ENCODE data around the gene TM7SF2. TPM values are rescaled to one million over a fixed set of nuclear protein-coding genes. Genes with fewer than 3 reads are reported as not detected.

Gene TM7SF2
- total and polyA plus RNA-seq, 2 of the 13 experiments (the other 11 are each of a cell fraction or from before 2014, with no cell fraction given): 56.0 to 66.9 TPM

DNA sequence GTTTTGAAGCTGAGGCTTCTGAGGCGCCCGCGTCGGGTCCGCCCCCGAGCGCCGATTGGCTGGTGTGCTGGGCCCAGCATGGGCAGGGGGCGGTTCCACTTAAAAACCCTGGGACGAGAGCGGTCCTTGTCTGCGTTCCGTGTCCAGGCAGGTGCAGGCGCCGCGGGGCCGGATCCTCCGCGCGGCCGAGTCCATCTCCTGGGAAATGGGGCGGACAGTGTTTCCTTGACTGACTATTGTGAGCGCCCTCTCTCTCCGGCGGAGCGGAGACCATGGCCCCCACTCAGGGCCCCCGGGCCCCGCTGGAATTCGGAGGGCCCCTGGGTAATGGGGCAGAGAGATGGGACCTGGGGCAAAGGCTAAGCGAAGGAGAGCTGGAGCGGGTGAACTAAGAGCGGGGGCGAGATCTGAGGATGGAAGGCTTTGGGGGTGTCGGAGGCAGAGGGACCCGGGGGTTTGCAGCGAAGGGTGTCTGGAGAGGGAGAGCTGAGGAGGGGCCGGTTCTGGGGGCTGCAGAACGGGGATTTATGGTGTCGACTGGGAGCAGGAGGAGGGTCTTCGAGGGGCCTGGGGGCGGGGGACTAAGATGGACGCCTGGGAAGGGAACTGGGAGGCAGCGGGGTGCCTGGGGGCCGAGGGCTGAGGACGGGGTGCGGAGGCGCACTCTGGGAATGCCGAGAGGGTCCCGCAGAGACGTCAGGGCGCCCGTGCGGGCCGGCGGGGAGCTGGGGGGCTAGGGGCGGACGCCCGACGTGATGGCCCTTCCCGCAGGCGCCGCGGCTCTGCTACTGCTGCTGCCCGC lies at the start of gene TM7SF2 (continued):
- TF ChIP-seq, protein P1, sequence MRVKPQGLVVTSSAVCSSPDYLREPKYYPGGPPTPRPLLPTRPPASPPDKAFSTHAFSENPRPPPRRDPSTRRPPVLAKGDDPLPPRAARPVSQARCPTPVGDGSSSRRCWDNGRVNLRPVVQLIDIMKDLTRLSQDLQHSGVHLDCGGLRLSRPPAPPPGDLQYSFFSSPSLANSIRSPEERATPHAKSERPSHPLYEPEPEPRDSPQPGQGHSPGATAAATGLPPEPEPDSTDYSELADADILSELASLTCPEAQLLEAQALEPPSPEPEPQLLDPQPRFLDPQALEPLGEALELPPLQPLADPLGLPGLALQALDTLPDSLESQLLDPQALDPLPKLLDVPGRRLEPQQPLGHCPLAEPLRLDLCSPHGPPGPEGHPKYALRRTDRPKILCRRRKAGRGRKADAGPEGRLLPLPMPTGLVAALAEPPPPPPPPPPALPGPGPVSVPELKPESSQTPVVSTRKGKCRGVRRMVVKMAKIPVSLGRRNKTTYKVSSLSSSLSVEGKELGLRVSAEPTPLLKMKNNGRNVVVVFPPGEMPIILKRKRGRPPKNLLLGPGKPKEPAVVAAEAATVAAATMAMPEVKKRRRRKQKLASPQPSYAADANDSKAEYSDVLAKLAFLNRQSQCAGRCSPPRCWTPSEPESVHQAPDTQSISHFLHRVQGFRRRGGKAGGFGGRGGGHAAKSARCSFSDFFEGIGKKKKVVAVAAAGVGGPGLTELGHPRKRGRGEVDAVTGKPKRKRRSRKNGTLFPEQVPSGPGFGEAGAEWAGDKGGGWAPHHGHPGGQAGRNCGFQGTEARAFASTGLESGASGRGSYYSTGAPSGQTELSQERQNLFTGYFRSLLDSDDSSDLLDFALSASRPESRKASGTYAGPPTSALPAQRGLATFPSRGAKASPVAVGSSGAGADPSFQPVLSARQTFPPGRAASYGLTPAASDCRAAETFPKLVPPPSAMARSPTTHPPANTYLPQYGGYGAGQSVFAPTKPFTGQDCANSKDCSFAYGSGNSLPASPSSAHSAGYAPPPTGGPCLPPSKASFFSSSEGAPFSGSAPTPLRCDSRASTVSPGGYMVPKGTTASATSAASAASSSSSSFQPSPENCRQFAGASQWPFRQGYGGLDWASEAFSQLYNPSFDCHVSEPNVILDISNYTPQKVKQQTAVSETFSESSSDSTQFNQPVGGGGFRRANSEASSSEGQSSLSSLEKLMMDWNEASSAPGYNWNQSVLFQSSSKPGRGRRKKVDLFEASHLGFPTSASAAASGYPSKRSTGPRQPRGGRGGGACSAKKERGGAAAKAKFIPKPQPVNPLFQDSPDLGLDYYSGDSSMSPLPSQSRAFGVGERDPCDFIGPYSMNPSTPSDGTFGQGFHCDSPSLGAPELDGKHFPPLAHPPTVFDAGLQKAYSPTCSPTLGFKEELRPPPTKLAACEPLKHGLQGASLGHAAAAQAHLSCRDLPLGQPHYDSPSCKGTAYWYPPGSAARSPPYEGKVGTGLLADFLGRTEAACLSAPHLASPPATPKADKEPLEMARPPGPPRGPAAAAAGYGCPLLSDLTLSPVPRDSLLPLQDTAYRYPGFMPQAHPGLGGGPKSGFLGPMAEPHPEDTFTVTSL (CRISPR knock-in tag; IDR thresholded peaks at IDR 0.05; ENCODE audit: borderline replicate concordance): no peak
- TF ChIP-seq GATAD1 (CRISPR knock-in tag; IDR thresholded peaks at IDR 0.05) (0 out of 2 replicates have a peak, but pooled peaks have one; percentile 28), ZFP82 (CRISPR knock-in tag; IDR thresholded peaks at IDR 0.05; ENCODE audit: borderline replicate concordance) (peak; percentile 79; the same call in 1 of the 2 replicates), ZIK1 (CRISPR knock-in tag; IDR thresholded peaks at IDR 0.05; ENCODE audit: borderline replicate concordance, low read depth) (no peak; the same call in 1 of the 2 replicates), PITX1 (CRISPR knock-in tag; IDR thresholded peaks at IDR 0.05) (peak; percentile 54; the same call in 1 of the 2 replicates), NR1H2 (CRISPR knock-in tag; IDR thresholded peaks at IDR 0.05; ENCODE audit: borderline replicate concordance, low read depth) (no peak), ZSCAN29 (CRISPR knock-in tag; conservative IDR thresholded peaks at IDR 0.05) (0 out of 2 replicates have a peak, but pooled peaks have one; percentile 70), ZNF598 (CRISPR knock-in tag; IDR thresholded peaks at IDR 0.05; ENCODE audit: borderline replicate concordance) (0 out of 2 replicates have a peak, but pooled peaks have one; percentile 46), NFYB (CRISPR knock-in tag; IDR thresholded peaks at IDR 0.05) (peak; percentile 92), ZNF660 (CRISPR knock-in tag; IDR thresholded peaks at IDR 0.05; ENCODE audit: borderline replicate concordance, low read depth) (no peak), XRCC5 (optimal IDR thresholded peaks at IDR 0.05; ENCODE audit: low read length) (no peak), GABPB1 (CRISPR knock-in tag; IDR thresholded peaks at IDR 0.05) (peak; percentile 34; the same call in 1 of the 2 replicates), MAF1 (CRISPR knock-in tag; IDR thresholded peaks at IDR 0.05; ENCODE audit: borderline replicate concordance) (no peak; the same call in none of the 2 replicates)
- TF ChIP-seq, protein P2, sequence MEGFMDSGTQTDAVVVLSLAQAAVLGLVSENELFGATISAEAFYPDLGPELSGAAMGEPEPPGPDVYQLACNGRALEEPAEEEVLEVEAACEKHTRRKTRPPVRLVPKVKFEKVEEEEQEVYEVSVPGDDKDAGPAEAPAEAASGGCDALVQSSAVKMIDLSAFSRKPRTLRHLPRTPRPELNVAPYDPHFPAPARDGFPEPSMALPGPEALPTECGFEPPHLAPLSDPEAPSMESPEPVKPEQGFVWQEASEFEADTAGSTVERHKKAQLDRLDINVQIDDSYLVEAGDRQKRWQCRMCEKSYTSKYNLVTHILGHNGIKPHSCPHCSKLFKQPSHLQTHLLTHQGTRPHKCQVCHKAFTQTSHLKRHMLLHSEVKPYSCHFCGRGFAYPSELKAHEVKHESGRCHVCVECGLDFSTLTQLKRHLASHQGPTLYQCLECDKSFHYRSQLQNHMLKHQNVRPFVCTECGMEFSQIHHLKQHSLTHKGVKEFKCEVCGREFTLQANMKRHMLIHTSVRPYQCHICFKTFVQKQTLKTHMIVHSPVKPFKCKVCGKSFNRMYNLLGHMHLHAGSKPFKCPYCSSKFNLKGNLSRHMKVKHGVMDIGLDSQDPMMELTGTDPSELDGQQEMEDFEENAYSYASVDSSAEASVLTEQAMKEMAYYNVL (CRISPR knock-in tag; IDR thresholded peaks at IDR 0.05; ENCODE audit: borderline replicate concordance): 0 out of 2 replicates have a peak, but pooled peaks have one; percentile 33
- TF ChIP-seq, protein P3, sequence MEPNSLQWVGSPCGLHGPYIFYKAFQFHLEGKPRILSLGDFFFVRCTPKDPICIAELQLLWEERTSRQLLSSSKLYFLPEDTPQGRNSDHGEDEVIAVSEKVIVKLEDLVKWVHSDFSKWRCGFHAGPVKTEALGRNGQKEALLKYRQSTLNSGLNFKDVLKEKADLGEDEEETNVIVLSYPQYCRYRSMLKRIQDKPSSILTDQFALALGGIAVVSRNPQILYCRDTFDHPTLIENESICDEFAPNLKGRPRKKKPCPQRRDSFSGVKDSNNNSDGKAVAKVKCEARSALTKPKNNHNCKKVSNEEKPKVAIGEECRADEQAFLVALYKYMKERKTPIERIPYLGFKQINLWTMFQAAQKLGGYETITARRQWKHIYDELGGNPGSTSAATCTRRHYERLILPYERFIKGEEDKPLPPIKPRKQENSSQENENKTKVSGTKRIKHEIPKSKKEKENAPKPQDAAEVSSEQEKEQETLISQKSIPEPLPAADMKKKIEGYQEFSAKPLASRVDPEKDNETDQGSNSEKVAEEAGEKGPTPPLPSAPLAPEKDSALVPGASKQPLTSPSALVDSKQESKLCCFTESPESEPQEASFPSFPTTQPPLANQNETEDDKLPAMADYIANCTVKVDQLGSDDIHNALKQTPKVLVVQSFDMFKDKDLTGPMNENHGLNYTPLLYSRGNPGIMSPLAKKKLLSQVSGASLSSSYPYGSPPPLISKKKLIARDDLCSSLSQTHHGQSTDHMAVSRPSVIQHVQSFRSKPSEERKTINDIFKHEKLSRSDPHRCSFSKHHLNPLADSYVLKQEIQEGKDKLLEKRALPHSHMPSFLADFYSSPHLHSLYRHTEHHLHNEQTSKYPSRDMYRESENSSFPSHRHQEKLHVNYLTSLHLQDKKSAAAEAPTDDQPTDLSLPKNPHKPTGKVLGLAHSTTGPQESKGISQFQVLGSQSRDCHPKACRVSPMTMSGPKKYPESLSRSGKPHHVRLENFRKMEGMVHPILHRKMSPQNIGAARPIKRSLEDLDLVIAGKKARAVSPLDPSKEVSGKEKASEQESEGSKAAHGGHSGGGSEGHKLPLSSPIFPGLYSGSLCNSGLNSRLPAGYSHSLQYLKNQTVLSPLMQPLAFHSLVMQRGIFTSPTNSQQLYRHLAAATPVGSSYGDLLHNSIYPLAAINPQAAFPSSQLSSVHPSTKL (CRISPR knock-in tag; IDR thresholded peaks at IDR 0.05): peak; percentile 31; the same call in 1 of the 2 replicates
- TF ChIP-seq, protein P4, sequence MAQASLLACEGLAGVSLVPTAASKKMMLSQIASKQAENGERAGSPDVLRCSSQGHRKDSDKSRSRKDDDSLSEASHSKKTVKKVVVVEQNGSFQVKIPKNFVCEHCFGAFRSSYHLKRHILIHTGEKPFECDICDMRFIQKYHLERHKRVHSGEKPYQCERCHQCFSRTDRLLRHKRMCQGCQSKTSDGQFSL (CRISPR knock-in tag; IDR thresholded peaks at IDR 0.05): no peak

Data from HepG2 (cell line).